Measurements from ENCODE around the gene CLEC16A. TPM values are rescaled to one million over a fixed set of nuclear protein-coding genes. Genes with fewer than 3 reads are reported as not detected.

Gene CLEC16A
- total RNA-seq, 1 donor from 2014 or later, result 7.8 TPM

DNA sequence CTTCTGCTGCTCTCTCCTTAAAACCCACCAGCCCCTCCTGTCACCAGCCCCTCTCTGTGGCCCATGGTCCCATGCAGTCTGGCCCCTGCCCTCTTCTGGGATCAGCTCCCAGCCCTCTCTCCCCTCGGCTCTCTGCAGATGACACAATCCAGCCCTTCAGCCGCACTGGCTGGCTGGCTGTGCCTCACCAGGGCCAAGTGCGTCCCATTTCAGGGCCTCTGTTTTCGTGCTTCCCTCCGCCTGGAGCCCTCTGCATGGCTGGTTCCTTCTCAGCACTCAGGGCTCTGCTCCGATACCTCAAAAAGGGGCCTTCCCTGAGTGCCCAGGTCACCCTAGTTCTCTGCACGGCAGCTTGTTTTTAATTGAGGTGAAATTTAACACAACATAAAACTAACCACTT, 187.3 kb downstream of the CLEC16A start:
- no peaks in the 10 kb centered on the region for H3K36me3 ChIP-seq
- peaks cover 11% of the 10 kb centered on the region for H3K4me1 ChIP-seq
- H3K9me3 ChIP-seq (ENCODE audit: low read depth), result no peaks in the 10 kb centered on the region
- H3K4me1 Mint-ChIP-seq, result peaks cover 39% of the 10 kb centered on the region
- no peaks in the 10 kb centered on the region for H3K36me3 Mint-ChIP-seq
- H3K79me2 ChIP-seq (ENCODE audit: low read depth), result no peaks in the 10 kb centered on the region
- H3K4me2 ChIP-seq, result no peak overlapping the region
- no peak for DNase-seq (ENCODE audit: low spot score)
- no peaks in the 10 kb centered on the region for H4K20me1 ChIP-seq (ENCODE audit: low read depth)
- H3K27me3 ChIP-seq, result no peaks in the 10 kb centered on the region
- no peak overlapping the region for H3K27ac ChIP-seq
- H3K9ac ChIP-seq, result no peak overlapping the region
- H2AFZ ChIP-seq (replicated peaks), result no peak overlapping the region
- no peaks in the 10 kb centered on the region for H3K9me3 Mint-ChIP-seq
- no peak for TF ChIP-seq EZH2phosphoT487 (IDR thresholded peaks at IDR 0.05)
- TF ChIP-seq EZH2 (IDR thresholded peaks at IDR 0.05), result no peak
- no peak for TF ChIP-seq CTCF (IDR thresholded peaks at IDR 0.05)
- no peak overlapping the region for H3K4me3 Mint-ChIP-seq
- H3K27me3 Mint-ChIP-seq (ENCODE audit: insufficient read depth, low read depth), result peaks cover 2% of the 10 kb centered on the region
- H3F3A ChIP-seq (ENCODE audit: low read depth), result peaks cover 8% of the 10 kb centered on the region
- peak overlapping the region; percentile 38 for H3K27ac Mint-ChIP-seq
- H3K4me3 ChIP-seq, result no peak overlapping the region

GRCh38 chr16:11133344-11133943, 189.1 kb downstream of the CLEC16A start:
- Histone ChIP-seq H4K20me1 (ENCODE audit: low read depth) (no peaks in the 10 kb centered on the region), H3K4me2 (no peak overlapping the region), H3K9me3 (ENCODE audit: low read depth) (no peaks in the 10 kb centered on the region), H3K4me3 (no peak overlapping the region), H3K27me3 (no peaks in the 10 kb centered on the region), H3K4me1 (peaks cover 11% of the 10 kb centered on the region), H3F3A (ENCODE audit: low read depth) (peaks cover 8% of the 10 kb centered on the region), H3K27ac (no peak overlapping the region), H2AFZ (replicated peaks) (no peak overlapping the region), H3K79me2 (ENCODE audit: low read depth) (no peaks in the 10 kb centered on the region), H3K36me3 (no peaks in the 10 kb centered on the region), H3K9ac (no peak overlapping the region)
- no peaks in the 10 kb centered on the region for H3K9me3 Mint-ChIP-seq
- H3K27me3 Mint-ChIP-seq (ENCODE audit: insufficient read depth, low read depth), result peaks cover 4% of the 10 kb centered on the region
- H3K36me3 Mint-ChIP-seq, result no peaks in the 10 kb centered on the region
- H3K27ac Mint-ChIP-seq, result peak overlapping the region; percentile 39
- H3K4me1 Mint-ChIP-seq, result peaks cover 49% of the 10 kb centered on the region
- no peak for DNase-seq (ENCODE audit: low spot score)
- H3K4me3 Mint-ChIP-seq, result no peak overlapping the region
- no peak for TF ChIP-seq EZH2phosphoT487 (IDR thresholded peaks at IDR 0.05)

DNA sequence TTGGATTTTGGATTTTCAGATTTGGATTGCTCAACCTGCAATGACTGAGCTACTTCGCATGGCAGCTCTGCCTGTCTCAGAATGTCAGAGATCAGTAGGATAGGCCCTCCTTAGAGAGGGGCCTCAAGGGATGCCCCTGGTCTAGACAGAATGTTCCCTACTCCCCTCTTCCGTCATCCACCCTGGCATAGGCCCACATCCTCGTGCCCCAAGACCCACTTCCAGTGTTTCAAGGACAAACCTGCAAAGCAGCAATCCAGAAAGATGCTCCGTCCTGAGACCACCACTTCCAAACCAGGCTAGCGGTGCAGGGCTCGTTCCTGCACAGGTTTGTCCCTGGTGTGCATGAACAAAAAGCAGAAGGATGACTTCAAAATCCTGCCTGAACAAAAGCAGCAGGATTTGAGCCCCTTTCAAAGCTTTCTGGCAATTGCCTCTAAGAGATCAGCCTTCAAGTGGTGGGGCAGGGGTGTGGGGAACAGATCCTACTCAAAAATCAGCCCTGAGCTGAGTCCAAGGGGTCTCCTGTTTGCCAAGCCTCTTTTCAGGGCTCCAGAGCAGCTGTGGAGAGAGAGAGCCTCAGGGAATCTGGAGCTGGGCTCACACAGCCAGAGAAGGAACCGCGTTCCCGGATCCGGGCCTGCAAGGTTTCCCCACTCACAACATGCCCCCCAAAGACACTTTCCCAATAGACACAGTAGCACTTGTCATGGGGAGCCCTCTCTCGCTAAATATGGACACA, 190.5 kb downstream of the CLEC16A start:
- Mint-ChIP-seq H3K36me3 (no peaks in the 10 kb centered on the region), H3K4me1 (peaks cover 57% of the 10 kb centered on the region), H3K9me3 (no peaks in the 10 kb centered on the region), H3K4me3 (no peak overlapping the region), H3K27me3 (ENCODE audit: insufficient read depth, low read depth) (peaks cover 2% of the 10 kb centered on the region), H3K27ac (peak overlapping the region; percentile 94)
- no peaks in the 10 kb centered on the region for H3K9me3 ChIP-seq (ENCODE audit: low read depth)
- peak; percentile 31 for DNase-seq (ENCODE audit: low spot score)
- H3K4me1 ChIP-seq, result peaks cover 23% of the 10 kb centered on the region
- peaks cover 8% of the 10 kb centered on the region for H3F3A ChIP-seq (ENCODE audit: low read depth)
- no peak overlapping the region for H2AFZ ChIP-seq (replicated peaks)
- no peaks in the 10 kb centered on the region for H3K36me3 ChIP-seq
- TF ChIP-seq EZH2 (IDR thresholded peaks at IDR 0.05), result no peak
- TF ChIP-seq EZH2phosphoT487 (IDR thresholded peaks at IDR 0.05), result no peak
- no peak for TF ChIP-seq CTCF (IDR thresholded peaks at IDR 0.05)
- H3K4me3 ChIP-seq, result no peak overlapping the region
- H3K79me2 ChIP-seq (ENCODE audit: low read depth), result no peaks in the 10 kb centered on the region
- no peaks in the 10 kb centered on the region for H4K20me1 ChIP-seq (ENCODE audit: low read depth)
- peak overlapping the region; percentile 80 for H3K27ac ChIP-seq
- no peak overlapping the region for H3K9ac ChIP-seq
- peak overlapping the region; percentile 17 for H3K4me2 ChIP-seq
- H3K27me3 ChIP-seq, result no peaks in the 10 kb centered on the region

DNA sequence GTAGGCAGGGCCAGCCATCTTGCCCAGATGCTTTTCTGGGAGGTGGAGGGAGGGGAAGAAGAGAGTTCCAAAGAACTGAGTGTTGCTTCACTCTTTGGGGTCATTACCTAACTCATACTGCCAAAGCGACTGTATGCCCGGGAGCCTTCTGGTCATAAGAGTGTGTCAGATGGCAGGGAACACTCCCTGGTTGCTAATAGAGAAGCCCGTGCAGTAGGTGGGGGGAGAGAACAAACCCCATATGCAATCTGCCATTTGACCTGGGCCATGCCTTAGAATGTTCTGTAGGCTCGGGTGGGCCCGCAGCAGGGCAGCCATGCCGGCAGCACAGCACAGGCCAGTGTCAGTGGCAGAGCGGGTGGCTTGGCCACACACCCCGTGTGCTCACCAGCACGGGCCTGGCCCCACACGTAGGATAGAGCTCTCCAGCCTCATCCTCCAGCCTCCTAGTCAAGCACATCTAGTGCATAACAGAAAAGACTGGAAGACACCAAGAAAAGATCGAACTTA, 191.2 kb downstream of the CLEC16A start:
- Histone ChIP-seq H3K36me3 (no peaks in the 10 kb centered on the region), H3K79me2 (ENCODE audit: low read depth) (no peaks in the 10 kb centered on the region), H3K9ac (no peak overlapping the region), H3K4me1 (peaks cover 29% of the 10 kb centered on the region), H4K20me1 (ENCODE audit: low read depth) (no peaks in the 10 kb centered on the region), H3K9me3 (ENCODE audit: low read depth) (no peaks in the 10 kb centered on the region), H3K27ac (peak overlapping the region; percentile 80), H3K4me2 (no peak overlapping the region), H3F3A (ENCODE audit: low read depth) (peaks cover 8% of the 10 kb centered on the region), H3K4me3 (no peak overlapping the region), H2AFZ (replicated peaks) (no peak overlapping the region), H3K27me3 (no peaks in the 10 kb centered on the region)
- H3K4me1 Mint-ChIP-seq, result peaks cover 61% of the 10 kb centered on the region
- H3K9me3 Mint-ChIP-seq, result no peaks in the 10 kb centered on the region
- peaks cover 2% of the 10 kb centered on the region for H3K27me3 Mint-ChIP-seq (ENCODE audit: insufficient read depth, low read depth)
- H3K4me3 Mint-ChIP-seq, result no peak overlapping the region
- H3K36me3 Mint-ChIP-seq, result no peaks in the 10 kb centered on the region
- TF ChIP-seq EZH2 (IDR thresholded peaks at IDR 0.05) (no peak), CTCF (IDR thresholded peaks at IDR 0.05) (no peak), EZH2phosphoT487 (IDR thresholded peaks at IDR 0.05) (no peak)
- H3K27ac Mint-ChIP-seq, result peak overlapping the region; percentile 60
- no peak for DNase-seq (ENCODE audit: low spot score)
